Measurements from ENCODE around the gene NAP1L2. TPM values are rescaled to one million over a fixed set of nuclear protein-coding genes. Genes with fewer than 3 reads are reported as not detected.

Gene NAP1L2, protein sequence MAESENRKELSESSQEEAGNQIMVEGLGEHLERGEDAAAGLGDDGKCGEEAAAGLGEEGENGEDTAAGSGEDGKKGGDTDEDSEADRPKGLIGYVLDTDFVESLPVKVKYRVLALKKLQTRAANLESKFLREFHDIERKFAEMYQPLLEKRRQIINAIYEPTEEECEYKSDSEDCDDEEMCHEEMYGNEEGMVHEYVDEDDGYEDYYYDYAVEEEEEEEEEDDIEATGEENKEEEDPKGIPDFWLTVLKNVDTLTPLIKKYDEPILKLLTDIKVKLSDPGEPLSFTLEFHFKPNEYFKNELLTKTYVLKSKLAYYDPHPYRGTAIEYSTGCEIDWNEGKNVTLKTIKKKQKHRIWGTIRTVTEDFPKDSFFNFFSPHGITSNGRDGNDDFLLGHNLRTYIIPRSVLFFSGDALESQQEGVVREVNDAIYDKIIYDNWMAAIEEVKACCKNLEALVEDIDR
- 0.02 TPM for total RNA-seq (2013)
- polyA plus RNA-seq (not detected), polyA minus RNA-seq (not detected in 2 replicates), total RNA-seq (0 to 1.0 (median 0) reads per million in 11 experiments)

DNA sequence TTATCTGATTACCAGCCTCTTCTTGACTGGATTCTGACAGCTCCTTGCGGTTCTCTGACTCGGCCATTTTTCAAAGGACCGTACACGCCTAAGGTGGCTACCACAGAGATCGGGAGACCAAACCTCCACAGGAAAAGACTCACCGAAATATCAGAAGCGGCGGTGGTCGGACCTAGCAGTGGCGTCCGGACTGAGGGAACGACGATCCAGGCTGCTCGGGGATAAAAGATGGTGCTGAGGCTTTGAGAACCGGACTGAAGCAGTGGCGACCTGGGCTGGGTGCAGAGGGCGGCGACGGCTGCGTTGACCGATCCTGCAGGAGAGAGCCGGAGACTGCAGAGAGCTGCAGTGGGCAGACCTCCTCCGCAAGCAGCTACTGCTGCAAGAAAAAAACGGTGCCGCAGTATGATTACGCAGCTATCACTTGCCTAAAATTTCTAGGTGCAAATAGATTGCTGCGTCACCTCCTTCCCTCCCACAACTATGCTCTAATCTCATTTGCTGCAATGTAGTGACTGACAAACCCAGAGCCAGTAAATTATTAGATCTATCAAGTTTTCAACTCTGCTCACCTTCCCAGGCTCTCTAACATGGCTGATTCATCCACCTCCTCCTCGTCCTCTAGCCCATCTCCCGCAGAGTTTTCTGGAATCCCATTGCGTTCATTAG is at the start of gene NAP1L2:
TSS of gene NAP1L2 (minus strand) at position 426 of the 669 bp plus-strand sequence. CDS start at position 67, 359 bp downstream.
- Histone ChIP-seq H3K9me3 (replicated peaks in 1 of 2; ENCODE audit: control insufficient read depth in 1 of 2, insufficient read depth in 1 of 2, low read length in 2 of 2) (no peaks in the 10 kb centered on the region), H3K9ac (ENCODE audit: insufficient read depth, low read length, poor library complexity, severe bottlenecking) (no peak within 1 kb of the TSS), H3K27me3 (ENCODE audit: control insufficient read depth in 2 of 2, insufficient read depth in 2 of 2, low read length in 2 of 2) (peaks cover 10 to 20% of the 10 kb centered on the region in 2 donors), H3K79me2 (ENCODE audit: insufficient read depth, low read length) (no peaks in the 10 kb centered on the region), H3K4me1 (ENCODE audit: control insufficient read depth in 1 of 2, insufficient read depth in 2 of 2, low read length in 2 of 2) (no peaks in the 10 kb centered on the region), H3K27ac (ENCODE audit: low read depth in 1 of 2, low read length in 2 of 2) (no peak within 1 kb of the TSS), H3K4me3 (replicated peaks in 1 of 3; ENCODE audit: low read depth in 2 of 3, low read length in 3 of 3) (peak within 1 kb of the TSS in 1 of 3 experiments; percentile 4), H3K4me2 (replicated peaks; ENCODE audit: extremely low read depth, low read length, poor library complexity, severe bottlenecking) (peak within 1 kb of the TSS; percentile 28), H3K36me3 (replicated peaks in 1 of 2; ENCODE audit: control insufficient read depth in 1 of 2, insufficient read depth in 2 of 2, low read length in 2 of 2) (no peaks in the 10 kb centered on the region), H4K20me1 (ENCODE audit: insufficient read depth, low read length) (no peaks in the 10 kb centered on the region), H2AFZ (ENCODE audit: insufficient read depth, low read depth, low read length, poor library complexity, severe bottlenecking) (no peak within 1 kb of the TSS)
- Mint-ChIP-seq H3K27me3 (ENCODE audit: low read depth in 3 of 3) (peaks cover 13 to 25% (median 18%) of the 10 kb centered on the region in 3 donors), H3K9me3 (peaks cover 0 to 4% (median 0%) of the 10 kb centered on the region in 7 donors), H3K4me3 (peak within 1 kb of the TSS; percentile 49 to 80), H3K36me3 (no peaks in the 10 kb centered on the region), H3K4me1 (peaks cover 15% of the 10 kb centered on the region), H3K27ac (peak within 1 kb of the TSS in 1 of 7 donors; percentile 42)
- no peak for DNase-seq
- 0% methylated on average over 11 of the region's 30 CpGs for WGBS (ENCODE audit: insufficient coverage)
- intact Hi-C loops (cut with micrococcal nuclease), result no loop called here
- no peak for TF ChIP-seq CTCF (IDR thresholded peaks at IDR 0.05)

GRCh38 chrX:73262991-73263390 is 48.3 kb upstream of the NAP1L2 start:
- intact Hi-C loops (cut with micrococcal nuclease), result no loop called here
- no peaks in the 10 kb centered on the region for H3K9me3 Mint-ChIP-seq

More at GRCh38 chrX:73262991-73263390, 48.3 kb upstream of the NAP1L2 start:
- no peak overlapping the region for H2AFZ ChIP-seq (ENCODE audit: insufficient read depth, low read depth, low read length, poor library complexity, severe bottlenecking)
- no peaks in the 10 kb centered on the region for H3K79me2 ChIP-seq (ENCODE audit: insufficient read depth, low read length)
- H3K4me3 Mint-ChIP-seq, result no peak overlapping the region
- H3K4me1 ChIP-seq (ENCODE audit: control insufficient read depth in 1 of 2, insufficient read depth in 2 of 2, low read length in 2 of 2), result no peaks in the 10 kb centered on the region
- H4K20me1 ChIP-seq (ENCODE audit: insufficient read depth, low read length), result no peaks in the 10 kb centered on the region
- H3K9ac ChIP-seq (ENCODE audit: insufficient read depth, low read length, poor library complexity, severe bottlenecking), result no peak overlapping the region
- no peaks in the 10 kb centered on the region for H3K27me3 Mint-ChIP-seq (ENCODE audit: low read depth in 3 of 3)
- H3K9me3 ChIP-seq (replicated peaks in 1 of 2; ENCODE audit: control insufficient read depth in 1 of 2, insufficient read depth in 1 of 2, low read length in 2 of 2), result no peaks in the 10 kb centered on the region
- no peak for TF ChIP-seq CTCF (IDR thresholded peaks at IDR 0.05)
- H3K27me3 ChIP-seq (ENCODE audit: control insufficient read depth in 2 of 2, insufficient read depth in 2 of 2, low read length in 2 of 2), result no peaks in the 10 kb centered on the region
- no peaks in the 10 kb centered on the region for H3K4me1 Mint-ChIP-seq
- no peak overlapping the region for H3K27ac Mint-ChIP-seq
- no peak overlapping the region for H3K4me3 ChIP-seq (replicated peaks in 1 of 3; ENCODE audit: low read depth in 2 of 3, low read length in 3 of 3)
- H3K4me2 ChIP-seq (replicated peaks; ENCODE audit: extremely low read depth, low read length, poor library complexity, severe bottlenecking), result no peak overlapping the region
- no CpG with 5 or more reads among the region's 2 CpGs for WGBS (ENCODE audit: insufficient coverage)
- no peak for DNase-seq
- H3K27ac ChIP-seq (ENCODE audit: low read depth in 1 of 2, low read length in 2 of 2), result no peak overlapping the region
- no peaks in the 10 kb centered on the region for H3K36me3 Mint-ChIP-seq
- H3K36me3 ChIP-seq (replicated peaks in 1 of 2; ENCODE audit: control insufficient read depth in 1 of 2, insufficient read depth in 2 of 2, low read length in 2 of 2), result no peaks in the 10 kb centered on the region

Measured in CD14-positive monocyte (primary cell).